ENCODE measurements around the gene CROT. TPM values are rescaled to one million over a fixed set of nuclear protein-coding genes. Genes with fewer than 3 reads are reported as not detected.

CROT gene
- total RNA-seq, 1 donor from 2014 or later, result 11.1 TPM

GRCh38 chr7:87416682-87417587 lies 71.5 kb downstream of the CROT start:
- Mint-ChIP-seq H3K9me3 (ENCODE audit: unreplicated experiment) (no peaks in the 10 kb centered on the region), H3K27me3 (ENCODE audit: unreplicated experiment) (peaks cover 2% of the 10 kb centered on the region), H3K4me1 (ENCODE audit: unreplicated experiment) (no peaks in the 10 kb centered on the region), H3K4me3 (ENCODE audit: unreplicated experiment) (no peak overlapping the region), H3K27ac (ENCODE audit: unreplicated experiment) (no peak overlapping the region), H3K36me3 (ENCODE audit: low read depth, unreplicated experiment) (no peaks in the 10 kb centered on the region)
- peak; percentile 70 for DNase-seq (ENCODE audit: low spot score)
- peak; percentile 69 for TF ChIP-seq CTCF (IDR thresholded peaks at IDR 0.05; ENCODE audit: unreplicated experiment)

GRCh38 chr7:87420173-87420572 lies 74.7 kb downstream of the CROT start:
- DNase-seq (ENCODE audit: low spot score), result no peak
- no peaks in the 10 kb centered on the region for H3K4me1 Mint-ChIP-seq (ENCODE audit: unreplicated experiment)
- no peak for TF ChIP-seq CTCF (IDR thresholded peaks at IDR 0.05; ENCODE audit: unreplicated experiment)
- H3K4me3 Mint-ChIP-seq (ENCODE audit: unreplicated experiment), result no peak overlapping the region
- H3K9me3 Mint-ChIP-seq (ENCODE audit: unreplicated experiment), result no peaks in the 10 kb centered on the region
- H3K27me3 Mint-ChIP-seq (ENCODE audit: unreplicated experiment), result peaks cover 1% of the 10 kb centered on the region
- H3K36me3 Mint-ChIP-seq (ENCODE audit: low read depth, unreplicated experiment), result no peaks in the 10 kb centered on the region
- H3K27ac Mint-ChIP-seq (ENCODE audit: unreplicated experiment), result no peak overlapping the region

GRCh38 chr7:87424075-87424474 lies 78.6 kb downstream of the CROT start:
- Mint-ChIP-seq H3K27me3 (ENCODE audit: unreplicated experiment) (peaks cover 1% of the 10 kb centered on the region), H3K4me3 (ENCODE audit: unreplicated experiment) (no peak overlapping the region), H3K36me3 (ENCODE audit: low read depth, unreplicated experiment) (no peaks in the 10 kb centered on the region), H3K4me1 (ENCODE audit: unreplicated experiment) (no peaks in the 10 kb centered on the region), H3K27ac (ENCODE audit: unreplicated experiment) (no peak overlapping the region), H3K9me3 (ENCODE audit: unreplicated experiment) (no peaks in the 10 kb centered on the region)
- no peak for DNase-seq (ENCODE audit: low spot score)
- no peak for TF ChIP-seq CTCF (IDR thresholded peaks at IDR 0.05; ENCODE audit: unreplicated experiment)

- Mint-ChIP-seq H3K27ac (ENCODE audit: unreplicated experiment) (no peak overlapping the region), H3K27me3 (ENCODE audit: unreplicated experiment) (peaks cover 1% of the 10 kb centered on the region), H3K36me3 (ENCODE audit: low read depth, unreplicated experiment) (no peaks in the 10 kb centered on the region), H3K4me1 (ENCODE audit: unreplicated experiment) (no peaks in the 10 kb centered on the region), H3K4me3 (ENCODE audit: unreplicated experiment) (no peak overlapping the region), H3K9me3 (ENCODE audit: unreplicated experiment) (no peaks in the 10 kb centered on the region)
- DNase-seq (ENCODE audit: low spot score), result no peak
- TF ChIP-seq CTCF (IDR thresholded peaks at IDR 0.05; ENCODE audit: unreplicated experiment), result no peak
Measured at GRCh38 chr7:87426160-87426559, 80.7 kb downstream of the CROT start.

GRCh38 chr7:87427288-87427687 lies 81.8 kb downstream of the CROT start:
- no peak overlapping the region for H3K4me3 Mint-ChIP-seq (ENCODE audit: unreplicated experiment)
- H3K27me3 Mint-ChIP-seq (ENCODE audit: unreplicated experiment), result no peaks in the 10 kb centered on the region
- H3K4me1 Mint-ChIP-seq (ENCODE audit: unreplicated experiment), result no peaks in the 10 kb centered on the region
- no peak for DNase-seq (ENCODE audit: low spot score)
- H3K27ac Mint-ChIP-seq (ENCODE audit: unreplicated experiment), result no peak overlapping the region
- no peak for TF ChIP-seq CTCF (IDR thresholded peaks at IDR 0.05; ENCODE audit: unreplicated experiment)
- H3K9me3 Mint-ChIP-seq (ENCODE audit: unreplicated experiment), result no peaks in the 10 kb centered on the region
- H3K36me3 Mint-ChIP-seq (ENCODE audit: low read depth, unreplicated experiment), result no peaks in the 10 kb centered on the region
